Transverse colon (tissue), 3 donors: ENCODE measurements around the gene MRPL45.

Source experiments
- CTCF ChIP-seq, 5 experiments: fragments of 200-600 bp in 3 of 5; fragments of 450-650 bp in 2 of 5; sonication (generic) in 3 of 5; IDR thresholded peaks; 1 replicate in 2 of 5; 2 replicates in 3 of 5; pipeline ENCODE4 v1.5.1; 2016 to 2017; ENCODE audit warnings: antibody characterized with exemption in 5 of 5, inconsistent platforms in 3 of 5, mild to moderate bottlenecking in 2 of 5, moderate library complexity in 1 of 5
- POLR2A ChIP-seq: fragments of 450-650 bp; IDR thresholded peaks from one replicate; pipeline ENCODE4 v1.6.1; 2016; ENCODE audit warnings: antibody characterized with exemption, mild to moderate bottlenecking, moderate library complexity

- TF ChIP-seq CTCF (IDR thresholded peaks at IDR 0.05) (no peak), POLR2A (no peak)
Observed at GRCh38 chr17:38364741-38365140, 67.8 kb downstream of the MRPL45 start.
